ENCODE measurements around the gene FGD5. TPM values are rescaled to one million over a fixed set of nuclear protein-coding genes. Genes with fewer than 3 reads are reported as not detected.

The FGD5 gene
- total and polyA plus RNA-seq, 2 experiments from 2014 or later = 7.4 to 12.2 TPM

DNA sequence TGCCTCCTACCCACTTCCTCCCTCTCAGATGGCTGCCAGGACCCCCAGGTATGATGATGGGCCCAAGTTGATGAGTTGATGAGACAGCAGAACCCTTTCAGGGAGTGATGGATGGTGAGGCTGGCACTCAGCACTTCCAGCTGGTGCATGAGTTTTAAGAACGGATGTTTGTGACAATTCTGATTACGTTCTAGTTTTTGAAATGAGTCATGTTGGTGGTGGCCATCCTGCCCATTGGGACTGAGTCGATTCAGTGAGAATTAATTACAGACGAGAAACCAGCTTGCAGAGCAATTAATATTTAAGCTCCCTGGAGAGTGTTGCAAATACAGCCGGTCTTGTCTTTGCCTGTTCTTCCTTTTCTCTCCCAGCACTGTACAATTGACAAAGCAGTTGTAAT is 71.7 kb downstream of the FGD5 start:
- Histone ChIP-seq H3K4me1 (ENCODE audit: insufficient read depth) (no peaks in the 10 kb centered on the region; the same call in 1 of the 2 replicates), H3K36me3 (ENCODE audit: insufficient read depth) (no peaks in the 10 kb centered on the region), H3K4me2 (no peak overlapping the region), H3K4me3 (no peak overlapping the region), H3F3A (replicated peaks; ENCODE audit: low read depth) (no peaks in the 10 kb centered on the region), H3K27me3 (ENCODE audit: insufficient read depth) (no peaks in the 10 kb centered on the region), H3K9me2 (ENCODE audit: insufficient read depth) (no peaks in the 10 kb centered on the region), H4K20me1 (replicated peaks; ENCODE audit: insufficient read depth) (no peaks in the 10 kb centered on the region; the same call in 1 of the 2 replicates), H3K79me2 (replicated peaks; ENCODE audit: insufficient read depth) (no peaks in the 10 kb centered on the region), H2AFZ (no peak overlapping the region), H3K27ac (ENCODE audit: low read depth) (no peak overlapping the region)
- ATAC-seq = no peak
- Mint-ChIP-seq H3K4me3 (no peak overlapping the region), H3K4me1 (peaks cover 7% of the 10 kb centered on the region), H3K36me3 (ENCODE audit: low read depth) (no peaks in the 10 kb centered on the region), H3K27me3 (ENCODE audit: insufficient read depth, low read depth, poor library complexity) (peaks cover 14% of the 10 kb centered on the region), H3K9me3 (no peaks in the 10 kb centered on the region), H3K27ac (no peak overlapping the region)
- TF ChIP-seq NANOG (IDR thresholded peaks at IDR 0.05; ENCODE audit: borderline replicate concordance) (no peak), ZNF114 (CRISPR knock-in tag; IDR thresholded peaks at IDR 0.05) (no peak), POLR2AphosphoS5 (IDR thresholded peaks at IDR 0.05; ENCODE audit: low read depth) (no peak), STAT1 (IDR thresholded peaks at IDR 0.05; ENCODE audit: unreplicated experiment) (no peak), ZNF331 (CRISPR knock-in tag; IDR thresholded peaks at IDR 0.05; ENCODE audit: low read depth) (no peak), JUNB (IDR thresholded peaks at IDR 0.05; ENCODE audit: unreplicated experiment) (no peak), EZH2 (IDR thresholded peaks at IDR 0.05; ENCODE audit: low read depth, unreplicated experiment) (no peak), EZH2phosphoT487 (IDR thresholded peaks at IDR 0.05; ENCODE audit: unreplicated experiment) (no peak), CREB1 (CRISPR knock-in tag; IDR thresholded peaks at IDR 0.05; ENCODE audit: low read depth) (no peak)
- TF ChIP-seq, protein P1, sequence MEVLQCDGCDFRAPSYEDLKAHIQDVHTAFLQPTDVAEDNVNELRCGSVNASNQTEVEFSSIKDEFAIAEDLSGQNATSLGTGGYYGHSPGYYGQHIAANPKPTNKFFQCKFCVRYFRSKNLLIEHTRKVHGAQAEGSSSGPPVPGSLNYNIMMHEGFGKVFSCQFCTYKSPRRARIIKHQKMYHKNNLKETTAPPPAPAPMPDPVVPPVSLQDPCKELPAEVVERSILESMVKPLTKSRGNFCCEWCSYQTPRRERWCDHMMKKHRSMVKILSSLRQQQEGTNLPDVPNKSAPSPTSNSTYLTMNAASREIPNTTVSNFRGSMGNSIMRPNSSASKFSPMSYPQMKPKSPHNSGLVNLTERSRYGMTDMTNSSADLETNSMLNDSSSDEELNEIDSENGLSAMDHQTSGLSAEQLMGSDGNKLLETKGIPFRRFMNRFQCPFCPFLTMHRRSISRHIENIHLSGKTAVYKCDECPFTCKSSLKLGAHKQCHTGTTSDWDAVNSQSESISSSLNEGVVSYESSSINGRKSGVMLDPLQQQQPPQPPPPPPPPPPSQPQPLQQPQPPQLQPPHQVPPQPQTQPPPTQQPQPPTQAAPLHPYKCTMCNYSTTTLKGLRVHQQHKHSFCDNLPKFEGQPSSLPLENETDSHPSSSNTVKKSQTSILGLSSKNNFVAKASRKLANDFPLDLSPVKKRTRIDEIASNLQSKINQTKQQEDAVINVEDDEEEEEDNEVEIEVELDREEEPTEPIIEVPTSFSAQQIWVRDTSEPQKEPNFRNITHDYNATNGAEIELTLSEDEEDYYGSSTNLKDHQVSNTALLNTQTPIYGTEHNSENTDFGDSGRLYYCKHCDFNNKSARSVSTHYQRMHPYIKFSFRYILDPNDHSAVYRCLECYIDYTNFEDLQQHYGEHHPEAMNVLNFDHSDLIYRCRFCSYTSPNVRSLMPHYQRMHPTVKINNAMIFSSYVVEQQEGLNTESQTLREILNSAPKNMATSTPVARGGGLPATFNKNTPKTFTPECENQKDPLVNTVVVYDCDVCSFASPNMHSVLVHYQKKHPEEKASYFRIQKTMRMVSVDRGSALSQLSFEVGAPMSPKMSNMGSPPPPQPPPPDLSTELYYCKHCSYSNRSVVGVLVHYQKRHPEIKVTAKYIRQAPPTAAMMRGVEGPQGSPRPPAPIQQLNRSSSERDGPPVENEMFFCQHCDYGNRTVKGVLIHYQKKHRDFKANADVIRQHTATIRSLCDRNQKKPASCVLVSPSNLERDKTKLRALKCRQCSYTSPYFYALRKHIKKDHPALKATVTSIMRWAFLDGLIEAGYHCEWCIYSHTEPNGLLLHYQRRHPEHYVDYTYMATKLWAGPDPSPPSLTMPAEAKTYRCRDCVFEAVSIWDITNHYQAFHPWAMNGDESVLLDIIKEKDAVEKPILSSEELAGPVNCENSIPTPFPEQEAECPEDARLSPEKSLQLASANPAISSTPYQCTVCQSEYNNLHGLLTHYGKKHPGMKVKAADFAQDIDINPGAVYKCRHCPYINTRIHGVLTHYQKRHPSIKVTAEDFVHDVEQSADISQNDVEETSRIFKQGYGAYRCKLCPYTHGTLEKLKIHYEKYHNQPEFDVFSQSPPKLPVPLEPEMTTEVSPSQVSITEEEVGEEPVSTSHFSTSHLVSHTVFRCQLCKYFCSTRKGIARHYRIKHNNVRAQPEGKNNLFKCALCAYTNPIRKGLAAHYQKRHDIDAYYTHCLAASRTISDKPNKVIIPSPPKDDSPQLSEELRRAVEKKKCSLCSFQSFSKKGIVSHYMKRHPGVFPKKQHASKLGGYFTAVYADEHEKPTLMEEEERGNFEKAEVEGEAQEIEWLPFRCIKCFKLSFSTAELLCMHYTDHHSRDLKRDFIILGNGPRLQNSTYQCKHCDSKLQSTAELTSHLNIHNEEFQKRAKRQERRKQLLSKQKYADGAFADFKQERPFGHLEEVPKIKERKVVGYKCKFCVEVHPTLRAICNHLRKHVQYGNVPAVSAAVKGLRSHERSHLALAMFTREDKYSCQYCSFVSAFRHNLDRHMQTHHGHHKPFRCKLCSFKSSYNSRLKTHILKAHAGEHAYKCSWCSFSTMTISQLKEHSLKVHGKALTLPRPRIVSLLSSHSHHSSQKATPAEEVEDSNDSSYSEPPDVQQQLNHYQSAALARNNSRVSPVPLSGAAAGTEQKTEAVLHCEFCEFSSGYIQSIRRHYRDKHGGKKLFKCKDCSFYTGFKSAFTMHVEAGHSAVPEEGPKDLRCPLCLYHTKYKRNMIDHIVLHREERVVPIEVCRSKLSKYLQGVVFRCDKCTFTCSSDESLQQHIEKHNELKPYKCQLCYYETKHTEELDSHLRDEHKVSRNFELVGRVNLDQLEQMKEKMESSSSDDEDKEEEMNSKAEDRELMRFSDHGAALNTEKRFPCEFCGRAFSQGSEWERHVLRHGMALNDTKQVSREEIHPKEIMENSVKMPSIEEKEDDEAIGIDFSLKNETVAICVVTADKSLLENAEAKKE (CRISPR knock-in tag; IDR thresholded peaks at IDR 0.05) = no peak
- TF ChIP-seq, protein P2, sequence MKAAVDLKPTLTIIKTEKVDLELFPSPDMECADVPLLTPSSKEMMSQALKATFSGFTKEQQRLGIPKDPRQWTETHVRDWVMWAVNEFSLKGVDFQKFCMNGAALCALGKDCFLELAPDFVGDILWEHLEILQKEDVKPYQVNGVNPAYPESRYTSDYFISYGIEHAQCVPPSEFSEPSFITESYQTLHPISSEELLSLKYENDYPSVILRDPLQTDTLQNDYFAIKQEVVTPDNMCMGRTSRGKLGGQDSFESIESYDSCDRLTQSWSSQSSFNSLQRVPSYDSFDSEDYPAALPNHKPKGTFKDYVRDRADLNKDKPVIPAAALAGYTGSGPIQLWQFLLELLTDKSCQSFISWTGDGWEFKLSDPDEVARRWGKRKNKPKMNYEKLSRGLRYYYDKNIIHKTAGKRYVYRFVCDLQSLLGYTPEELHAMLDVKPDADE (IDR thresholded peaks at IDR 0.05) = no peak
- TF ChIP-seq, protein P3, sequence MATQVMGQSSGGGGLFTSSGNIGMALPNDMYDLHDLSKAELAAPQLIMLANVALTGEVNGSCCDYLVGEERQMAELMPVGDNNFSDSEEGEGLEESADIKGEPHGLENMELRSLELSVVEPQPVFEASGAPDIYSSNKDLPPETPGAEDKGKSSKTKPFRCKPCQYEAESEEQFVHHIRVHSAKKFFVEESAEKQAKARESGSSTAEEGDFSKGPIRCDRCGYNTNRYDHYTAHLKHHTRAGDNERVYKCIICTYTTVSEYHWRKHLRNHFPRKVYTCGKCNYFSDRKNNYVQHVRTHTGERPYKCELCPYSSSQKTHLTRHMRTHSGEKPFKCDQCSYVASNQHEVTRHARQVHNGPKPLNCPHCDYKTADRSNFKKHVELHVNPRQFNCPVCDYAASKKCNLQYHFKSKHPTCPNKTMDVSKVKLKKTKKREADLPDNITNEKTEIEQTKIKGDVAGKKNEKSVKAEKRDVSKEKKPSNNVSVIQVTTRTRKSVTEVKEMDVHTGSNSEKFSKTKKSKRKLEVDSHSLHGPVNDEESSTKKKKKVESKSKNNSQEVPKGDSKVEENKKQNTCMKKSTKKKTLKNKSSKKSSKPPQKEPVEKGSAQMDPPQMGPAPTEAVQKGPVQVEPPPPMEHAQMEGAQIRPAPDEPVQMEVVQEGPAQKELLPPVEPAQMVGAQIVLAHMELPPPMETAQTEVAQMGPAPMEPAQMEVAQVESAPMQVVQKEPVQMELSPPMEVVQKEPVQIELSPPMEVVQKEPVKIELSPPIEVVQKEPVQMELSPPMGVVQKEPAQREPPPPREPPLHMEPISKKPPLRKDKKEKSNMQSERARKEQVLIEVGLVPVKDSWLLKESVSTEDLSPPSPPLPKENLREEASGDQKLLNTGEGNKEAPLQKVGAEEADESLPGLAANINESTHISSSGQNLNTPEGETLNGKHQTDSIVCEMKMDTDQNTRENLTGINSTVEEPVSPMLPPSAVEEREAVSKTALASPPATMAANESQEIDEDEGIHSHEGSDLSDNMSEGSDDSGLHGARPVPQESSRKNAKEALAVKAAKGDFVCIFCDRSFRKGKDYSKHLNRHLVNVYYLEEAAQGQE (IDR thresholded peaks at IDR 0.05; ENCODE audit: unreplicated experiment) = no peak
- DNase-seq (ENCODE audit: low spot score) = no peak
